Lung (tissue), 12 donors: ENCODE measurements around the gene C1orf35. TPM values are rescaled to one million over a fixed set of nuclear protein-coding genes. Genes with fewer than 3 reads are reported as not detected.
A peak's percentile ranks its signal among the peaks of the same experiment; 100 is the strongest.

Source experiments
- ATAC-seq: fragments of 200-7000 bp; cut with Tn5 transposase; one replicate; pipeline ENCODE4 v1.9.1; 2020; ENCODE audit warnings: moderate number of reproducible peaks; ENCODE audit not compliant: insufficient read depth, low FRiP score
- DNase-seq, 3 donors: peaks; one replicate each; pipeline ENCODE4 v3.0.0-alpha.2; 2013 to 2017
- H3K27ac ChIP-seq, 2 donors: one replicate each; pipeline ENCODE4 v1.5.1; 2013; ENCODE audit warnings: mild to moderate bottlenecking in 2 of 2, moderate library complexity in 2 of 2, control low read depth in 1 of 2, inconsistent platforms in 1 of 2, low read depth in 1 of 2, low read length in 1 of 2
- H3K27me3 ChIP-seq, 3 donors: one replicate each; pipeline ENCODE4 v1.5.1; 2013; ENCODE audit warnings: low read length in 2 of 3; ENCODE audit not compliant: control insufficient read depth in 3 of 3, insufficient read depth in 3 of 3
- H3K36me3 ChIP-seq, 4 donors: one replicate each; pipeline ENCODE4 v1.5.1; 2013; ENCODE audit warnings: low read length in 4 of 4, mild to moderate bottlenecking in 1 of 4, moderate library complexity in 1 of 4; ENCODE audit not compliant: control insufficient read depth in 4 of 4, insufficient read depth in 4 of 4
- H3K4me1 ChIP-seq, 5 donors: one replicate each; pipeline ENCODE4 v1.5.1; 2013; ENCODE audit warnings: low read length in 5 of 5, mild to moderate bottlenecking in 2 of 5, moderate library complexity in 1 of 5; ENCODE audit not compliant: control insufficient read depth in 5 of 5, insufficient read depth in 5 of 5
- H3K4me3 ChIP-seq: one replicate; pipeline ENCODE4 v1.5.1; 2013; ENCODE audit warnings: mild to moderate bottlenecking, control low read depth, moderate library complexity
- H3K9ac ChIP-seq, 2 donors: one replicate each; pipeline ENCODE4 v1.5.1; 2013; ENCODE audit warnings: low read length in 2 of 2, control low read depth in 1 of 2; ENCODE audit not compliant: insufficient read depth in 1 of 2
- H3K9me3 ChIP-seq, 4 donors: one replicate each; pipeline ENCODE4 v1.5.1; 2013; ENCODE audit warnings: low read length in 3 of 4, mild to moderate bottlenecking in 1 of 4, moderate library complexity in 1 of 4; ENCODE audit not compliant: control insufficient read depth in 4 of 4, insufficient read depth in 3 of 4
- WGBS, 2 donors: extraction: QIAGEN DNeasy Blood & Tissue Kit; methylation state at CpG; one replicate each; pipeline ENCODE4 v1.1.7; 2013; 5-methylcytosine and 5-hydroxymethylcytosine counted together
- polyA plus RNA-seq, 2 donors: library from polyadenylated mRNA; stranded (reverse); fragments of 200-250 nt; gene quantifications; one replicate each; pipeline ENCODE4 v1.2.1, GENCODE V29; 2013
- total RNA-seq, 2 donors: library from RNA; depleted of rRNA in 1 of 2; stranded (reverse); fragments of >200 nt in 1 of 2; gene quantifications; one replicate each; pipeline ENCODE4 v1.2.1, GENCODE V29; 2014 to 2021
- TF ChIP-seq, protein P1 (sequence below): IDR thresholded peaks from 2 replicates; pipeline ENCODE4 v1.5.1; 2012; ENCODE audit warnings: mild to moderate bottlenecking; ENCODE audit errors: control extremely low read depth, extremely low read depth
- donor health status: control.
- donor health status: control.
- donor health status: Bipolar disorder and iron deficiency.
- donor health status: healthy.
- donor health status: DM: yes; HTN: yes; CAD: no.

C1orf35 gene
- total and polyA plus RNA-seq, 4 donors: 9.1 to 19.9 (median 15.0) TPM

DNA sequence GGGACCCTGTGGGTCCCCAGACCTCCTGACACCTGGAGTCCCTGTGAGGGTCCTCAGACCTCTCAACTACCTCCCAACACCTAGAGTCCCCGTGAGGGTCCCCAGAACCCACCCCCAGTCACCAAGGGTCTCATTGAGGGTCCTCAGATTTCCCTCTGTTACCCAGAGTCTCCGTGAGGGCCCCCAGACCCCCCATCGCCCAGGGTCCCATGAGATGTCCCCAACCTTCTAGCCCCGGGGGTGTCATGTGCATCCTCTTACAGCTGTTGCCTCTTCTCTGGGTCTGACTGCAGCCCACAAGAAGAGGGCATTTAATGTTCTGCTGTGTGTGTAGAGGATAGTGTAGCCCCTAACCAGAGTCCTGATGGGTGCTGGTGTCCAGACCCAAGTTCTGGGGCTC lies 44.6 kb upstream of the C1orf35 start:
- no peaks in the 10 kb centered on the region for H3K9me3 ChIP-seq
- H3K4me3 ChIP-seq: no peak overlapping the region
- peak overlapping the region; percentile 21 to 84 for H3K27ac ChIP-seq
- H3K27me3 ChIP-seq: no peaks in the 10 kb centered on the region
- H3K36me3 ChIP-seq: peaks cover 0 to 51% (median 1%) of the 10 kb centered on the region in 4 donors
- no peak overlapping the region for H3K9ac ChIP-seq
- TF ChIP-seq, protein P1, sequence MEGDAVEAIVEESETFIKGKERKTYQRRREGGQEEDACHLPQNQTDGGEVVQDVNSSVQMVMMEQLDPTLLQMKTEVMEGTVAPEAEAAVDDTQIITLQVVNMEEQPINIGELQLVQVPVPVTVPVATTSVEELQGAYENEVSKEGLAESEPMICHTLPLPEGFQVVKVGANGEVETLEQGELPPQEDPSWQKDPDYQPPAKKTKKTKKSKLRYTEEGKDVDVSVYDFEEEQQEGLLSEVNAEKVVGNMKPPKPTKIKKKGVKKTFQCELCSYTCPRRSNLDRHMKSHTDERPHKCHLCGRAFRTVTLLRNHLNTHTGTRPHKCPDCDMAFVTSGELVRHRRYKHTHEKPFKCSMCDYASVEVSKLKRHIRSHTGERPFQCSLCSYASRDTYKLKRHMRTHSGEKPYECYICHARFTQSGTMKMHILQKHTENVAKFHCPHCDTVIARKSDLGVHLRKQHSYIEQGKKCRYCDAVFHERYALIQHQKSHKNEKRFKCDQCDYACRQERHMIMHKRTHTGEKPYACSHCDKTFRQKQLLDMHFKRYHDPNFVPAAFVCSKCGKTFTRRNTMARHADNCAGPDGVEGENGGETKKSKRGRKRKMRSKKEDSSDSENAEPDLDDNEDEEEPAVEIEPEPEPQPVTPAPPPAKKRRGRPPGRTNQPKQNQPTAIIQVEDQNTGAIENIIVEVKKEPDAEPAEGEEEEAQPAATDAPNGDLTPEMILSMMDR: no peak
- no peak for DNase-seq
- 91 to 94% methylated on average over 4 of the region's 4 CpGs for WGBS, 2 donors
- peaks cover 8 to 52% (median 30%) of the 10 kb centered on the region in 5 donors for H3K4me1 ChIP-seq
- no peak for ATAC-seq

DNA sequence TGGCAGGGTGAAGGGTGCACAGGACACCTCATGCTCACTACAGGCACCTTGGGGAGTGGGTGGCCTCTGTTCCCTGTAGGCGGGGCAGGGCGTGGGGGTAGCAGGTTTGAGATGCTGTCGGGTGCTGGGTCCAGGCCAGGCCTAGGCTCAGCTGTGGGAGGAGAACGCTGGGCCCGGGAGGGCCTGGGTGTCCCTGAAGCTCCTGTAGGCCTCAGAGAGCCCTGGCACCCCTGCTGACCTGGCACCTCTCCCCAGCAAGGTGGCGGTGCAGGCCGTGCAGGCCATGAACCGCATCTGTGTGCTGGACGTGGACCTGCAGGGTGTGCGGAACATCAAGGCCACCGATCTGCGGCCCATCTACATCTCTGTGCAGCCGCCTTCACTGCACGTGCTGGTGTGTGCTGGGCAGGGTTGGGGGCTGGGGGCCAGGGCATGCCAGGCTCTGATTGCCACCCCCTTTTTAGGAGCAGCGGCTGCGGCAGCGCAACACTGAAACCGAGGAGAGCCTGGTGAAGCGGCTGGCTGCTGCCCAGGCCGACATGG lies 44.1 kb upstream of the C1orf35 start:
- H3K4me1 ChIP-seq: peaks cover 8 to 55% (median 30%) of the 10 kb centered on the region in 5 donors

DNA sequence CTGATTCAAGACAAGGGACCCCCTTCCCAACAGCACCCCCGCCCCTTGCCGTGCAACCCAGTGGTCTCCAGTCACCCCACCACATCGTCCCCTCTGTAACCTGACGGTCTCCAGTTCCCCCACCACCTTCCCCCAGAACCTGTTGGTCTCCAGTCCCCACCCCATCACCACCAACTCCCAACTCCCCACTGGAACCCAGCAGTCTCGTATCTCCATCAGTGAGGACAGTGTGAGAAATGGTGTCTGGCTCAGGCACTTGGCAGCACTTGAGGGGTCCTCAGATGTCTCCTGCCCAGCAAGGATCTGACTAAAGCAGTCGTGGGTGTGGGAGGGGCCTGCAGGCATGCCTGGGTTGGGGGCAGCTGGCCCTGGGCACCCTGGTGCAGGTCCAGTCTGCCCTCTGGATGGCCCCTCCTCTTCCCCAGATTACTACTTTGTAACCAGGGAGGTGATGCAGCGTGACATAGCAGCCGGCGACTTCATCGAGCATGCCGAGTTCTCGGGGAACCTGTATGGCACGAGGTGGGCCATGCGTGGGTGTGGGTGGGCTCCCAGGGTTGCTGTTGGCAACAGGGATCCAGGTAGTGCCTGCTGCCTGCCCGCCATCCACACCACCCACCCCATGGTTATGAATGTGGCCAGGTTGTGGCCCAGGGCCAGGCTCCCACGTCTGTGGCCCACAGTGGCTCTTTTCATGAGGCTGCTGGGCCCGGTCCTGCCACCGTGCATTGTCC lies 43.5 kb upstream of the C1orf35 start:
- TF ChIP-seq, protein P1: no peak
- DNase-seq (no peak), ATAC-seq (no peak)
- Histone ChIP-seq H3K9me3 (no peaks in the 10 kb centered on the region), H3K27me3 (no peaks in the 10 kb centered on the region), H3K27ac (no peak overlapping the region), H3K36me3 (peaks cover 0 to 58% (median 1%) of the 10 kb centered on the region in 4 donors), H3K4me3 (no peak overlapping the region), H3K9ac (no peak overlapping the region), H3K4me1 (peaks cover 8 to 61% (median 34%) of the 10 kb centered on the region in 5 donors)
- 90 to 93% methylated on average over 18 of the region's 18 CpGs for WGBS, 2 donors

More for the DNA sequence above, 44.1 kb upstream of the C1orf35 start:
- 92 to 96% methylated on average over 19 to 20 of the region's 20 CpGs for WGBS, 2 donors
- no peak overlapping the region for H3K4me3 ChIP-seq
- DNase-seq (no peak), ATAC-seq (no peak)
- H3K9ac ChIP-seq: no peak overlapping the region
- TF ChIP-seq, protein P1: no peak
- H3K27me3 ChIP-seq: no peaks in the 10 kb centered on the region
- no peaks in the 10 kb centered on the region for H3K9me3 ChIP-seq
- H3K36me3 ChIP-seq: peaks cover 0 to 55% (median 1%) of the 10 kb centered on the region in 4 donors
- H3K27ac ChIP-seq: peak overlapping the region in 1 of 2 donors; percentile 22
